ENCODE measurements around the gene TBL1X.

DNA sequence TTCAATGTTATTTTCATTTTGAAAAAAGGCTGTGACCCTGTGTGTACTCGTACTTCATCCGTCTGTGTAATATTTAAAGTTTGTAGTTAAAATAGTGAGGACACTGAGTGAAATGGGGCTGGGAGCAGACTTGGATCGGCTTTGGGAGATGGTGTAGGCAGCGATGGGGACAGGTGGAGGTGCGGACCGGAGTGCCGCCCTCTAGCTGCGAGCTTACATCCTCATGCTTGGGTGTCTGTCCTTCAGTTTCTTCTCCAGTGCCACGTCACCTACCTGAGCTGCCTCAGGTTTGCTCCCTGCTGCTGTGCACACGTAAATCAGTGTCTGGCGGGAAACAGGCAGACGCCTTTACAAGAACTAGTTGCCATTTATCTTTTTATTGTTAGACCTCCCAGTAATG lies 154.7 kb downstream of the TBL1X start:
- TF ChIP-seq, protein P1, sequence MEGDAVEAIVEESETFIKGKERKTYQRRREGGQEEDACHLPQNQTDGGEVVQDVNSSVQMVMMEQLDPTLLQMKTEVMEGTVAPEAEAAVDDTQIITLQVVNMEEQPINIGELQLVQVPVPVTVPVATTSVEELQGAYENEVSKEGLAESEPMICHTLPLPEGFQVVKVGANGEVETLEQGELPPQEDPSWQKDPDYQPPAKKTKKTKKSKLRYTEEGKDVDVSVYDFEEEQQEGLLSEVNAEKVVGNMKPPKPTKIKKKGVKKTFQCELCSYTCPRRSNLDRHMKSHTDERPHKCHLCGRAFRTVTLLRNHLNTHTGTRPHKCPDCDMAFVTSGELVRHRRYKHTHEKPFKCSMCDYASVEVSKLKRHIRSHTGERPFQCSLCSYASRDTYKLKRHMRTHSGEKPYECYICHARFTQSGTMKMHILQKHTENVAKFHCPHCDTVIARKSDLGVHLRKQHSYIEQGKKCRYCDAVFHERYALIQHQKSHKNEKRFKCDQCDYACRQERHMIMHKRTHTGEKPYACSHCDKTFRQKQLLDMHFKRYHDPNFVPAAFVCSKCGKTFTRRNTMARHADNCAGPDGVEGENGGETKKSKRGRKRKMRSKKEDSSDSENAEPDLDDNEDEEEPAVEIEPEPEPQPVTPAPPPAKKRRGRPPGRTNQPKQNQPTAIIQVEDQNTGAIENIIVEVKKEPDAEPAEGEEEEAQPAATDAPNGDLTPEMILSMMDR (IDR thresholded peaks at IDR 0.05): no peak
- TF ChIP-seq POLR2A (IDR thresholded peaks at IDR 0.05) (no peak), EP300 (IDR thresholded peaks at IDR 0.05) (no peak)
